ENCODE measurements around the gene EZH2. TPM values are rescaled to one million over a fixed set of nuclear protein-coding genes. Genes with fewer than 3 reads are reported as not detected.

Gene EZH2
- total RNA-seq, 2 experiments from 2014 or later = 45.5 to 72.2 TPM

DNA sequence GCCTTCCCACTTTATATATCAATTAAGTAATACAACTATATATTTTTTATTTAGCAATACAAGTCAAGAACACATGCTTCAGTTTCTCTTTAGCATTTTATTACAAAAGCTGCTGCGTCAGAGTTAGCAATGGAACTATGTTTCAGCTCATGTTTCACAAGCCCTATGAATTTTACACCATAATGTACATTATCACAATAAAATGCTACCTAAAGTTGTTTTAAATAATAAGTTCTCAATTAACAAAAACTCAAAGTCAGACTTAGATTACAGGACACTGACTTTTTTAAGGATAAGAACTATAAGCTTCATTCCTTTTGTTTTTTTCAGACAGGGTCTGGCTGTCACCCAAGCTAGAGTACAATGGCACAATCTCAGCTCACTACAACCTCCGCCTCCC lies 52.3 kb downstream of the EZH2 start:
- POLR2A ChIA-PET = interaction anchor here (0.7 to 1.8 kb wide), 3 partner anchors 8 to 23 kb away, joined by 3 to 8 read pairs (median 4); no protein-coding TSS in a partner anchor
- intact Hi-C loops (cut with micrococcal nuclease; ENCODE audit: unreplicated experiment) = no loop called here

DNA sequence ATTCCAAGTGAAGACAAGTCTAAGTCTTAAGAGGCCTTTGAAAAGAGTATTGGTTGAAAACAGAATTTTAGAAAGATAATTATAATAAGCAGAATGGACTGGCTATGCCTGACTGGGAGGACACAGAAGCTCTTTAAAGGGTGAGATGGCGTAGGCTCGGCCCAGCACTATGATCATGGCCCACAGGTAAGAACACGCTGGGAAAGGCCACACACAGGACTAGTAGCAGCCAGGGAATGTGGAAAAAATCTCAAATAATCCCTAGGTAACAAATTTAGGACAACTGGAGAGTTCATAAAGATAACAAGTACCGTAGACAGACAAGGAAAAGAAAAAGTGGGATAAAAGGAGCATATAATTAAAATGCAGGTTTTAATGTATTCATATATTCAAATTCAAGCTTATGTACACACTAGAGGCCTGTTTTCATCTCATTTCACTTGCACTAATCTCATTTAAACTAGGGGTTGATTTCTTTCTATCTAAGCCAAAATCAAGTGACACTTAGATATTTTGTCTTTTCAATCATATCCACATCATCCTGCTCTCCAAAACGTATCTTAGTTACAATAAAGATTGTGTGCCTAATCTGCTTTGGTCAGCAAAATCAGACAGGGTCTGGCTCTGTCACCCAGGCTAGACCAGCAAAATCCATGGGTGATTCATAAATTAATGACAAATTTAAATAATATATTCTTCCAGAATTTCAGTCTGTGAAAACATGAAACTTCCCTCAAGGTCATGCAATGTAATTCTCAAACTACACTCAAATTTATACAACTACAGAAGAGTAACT lies 53.0 kb downstream of the EZH2 start:
- no peaks in the 10 kb centered on the region for H3K9me2 ChIP-seq (ENCODE audit: insufficient read depth, low read length)
- no peak overlapping the region for H3K27ac ChIP-seq (ENCODE audit: low read depth, low read length, poor library complexity, severe bottlenecking)
- H3K4me2 ChIP-seq (ENCODE audit: low read length) = no peak overlapping the region
- CTCF ChIA-PET (ENCODE audit: unreplicated experiment) = no interaction called here
- H3K79me2 ChIP-seq (ENCODE audit: insufficient read depth, low read depth, low read length) = peaks cover 57% of the 10 kb centered on the region; the same call in 1 of the 2 replicates
- no peaks in the 10 kb centered on the region for H3K9me3 ChIP-seq (ENCODE audit: low read length)
- no TSS peak for BruUV-seq (replicated peaks)
- H3K4me3 ChIP-seq (ENCODE audit: low read depth, low read length, poor library complexity, severe bottlenecking) = no peak overlapping the region
- no peak for DNase-seq (ENCODE audit: low spot score)
- peaks cover 94% of the 10 kb centered on the region for H3K36me3 ChIP-seq (ENCODE audit: insufficient read depth, low read length)
- intact Hi-C loops (cut with micrococcal nuclease; ENCODE audit: unreplicated experiment) = no loop called here
- no peaks in the 10 kb centered on the region for H3K4me1 ChIP-seq (ENCODE audit: insufficient read depth, low read length, poor library complexity, severe bottlenecking)
- H4K20me1 ChIP-seq (ENCODE audit: insufficient read depth, low read length) = 0 out of 2 replicates have a peak, but pooled peaks cover 11% of the 10 kb centered on the region
- no peak overlapping the region for H2AFZ ChIP-seq (ENCODE audit: low read length)
- POLR2A ChIA-PET = no interaction called here
- TF ChIP-seq EZH2phosphoT487 (IDR thresholded peaks at IDR 0.05; ENCODE audit: borderline replicate concordance, low read depth, low read length) (no peak), CTCF (conservative IDR thresholded peaks at IDR 0.05; ENCODE audit: low read length) (no peak)

More for the DNA sequence above, 52.3 kb downstream of the EZH2 start:
- H3K79me2 ChIP-seq (ENCODE audit: insufficient read depth, low read depth, low read length) = peaks cover 61% of the 10 kb centered on the region; the same call in 1 of the 2 replicates
- TF ChIP-seq EZH2phosphoT487 (IDR thresholded peaks at IDR 0.05; ENCODE audit: borderline replicate concordance, low read depth, low read length) = no peak
- TF ChIP-seq CTCF (conservative IDR thresholded peaks at IDR 0.05; ENCODE audit: low read length) = no peak
- no peak overlapping the region for H2AFZ ChIP-seq (ENCODE audit: low read length)
- H3K36me3 ChIP-seq (ENCODE audit: insufficient read depth, low read length) = peaks cover 94% of the 10 kb centered on the region
- H3K9me2 ChIP-seq (ENCODE audit: insufficient read depth, low read length) = no peaks in the 10 kb centered on the region
- H3K27ac ChIP-seq (ENCODE audit: low read depth, low read length, poor library complexity, severe bottlenecking) = no peak overlapping the region
- H3K4me1 ChIP-seq (ENCODE audit: insufficient read depth, low read length, poor library complexity, severe bottlenecking) = no peaks in the 10 kb centered on the region
- no peak for DNase-seq (ENCODE audit: low spot score)
- H3K4me3 ChIP-seq (ENCODE audit: low read depth, low read length, poor library complexity, severe bottlenecking) = no peak overlapping the region
- BruUV-seq (replicated peaks) = no TSS peak
- no peaks in the 10 kb centered on the region for H3K9me3 ChIP-seq (ENCODE audit: low read length)
- H3K4me2 ChIP-seq (ENCODE audit: low read length) = no peak overlapping the region
- 0 out of 2 replicates have a peak, but pooled peaks cover 13% of the 10 kb centered on the region for H4K20me1 ChIP-seq (ENCODE audit: insufficient read depth, low read length)
- CTCF ChIA-PET (ENCODE audit: unreplicated experiment) = interaction anchor here (0.8 kb wide), 1 partner anchor 30 kb away, joined by 3 read pairs; no protein-coding TSS in a partner anchor

GRCh38 chr7:148828965-148829364 lies 55.1 kb downstream of the EZH2 start:
- peaks cover 38% of the 10 kb centered on the region; the same call in 1 of the 2 replicates for H3K79me2 ChIP-seq (ENCODE audit: insufficient read depth, low read depth, low read length)
- H2AFZ ChIP-seq (ENCODE audit: low read length) = no peak overlapping the region
- peaks cover 97% of the 10 kb centered on the region for H3K36me3 ChIP-seq (ENCODE audit: insufficient read depth, low read length)
- ChIA-PET CTCF (ENCODE audit: unreplicated experiment) (no interaction called here), POLR2A (no interaction called here)
- 0 out of 2 replicates have a peak, but pooled peaks cover 5% of the 10 kb centered on the region for H4K20me1 ChIP-seq (ENCODE audit: insufficient read depth, low read length)
- no peak overlapping the region for H3K27ac ChIP-seq (ENCODE audit: low read depth, low read length, poor library complexity, severe bottlenecking)
- H3K4me2 ChIP-seq (ENCODE audit: low read length) = no peak overlapping the region
- no TSS peak for BruUV-seq (replicated peaks)
- no peak for DNase-seq (ENCODE audit: low spot score)
- no peaks in the 10 kb centered on the region for H3K4me1 ChIP-seq (ENCODE audit: insufficient read depth, low read length, poor library complexity, severe bottlenecking)
- no peak for TF ChIP-seq EZH2phosphoT487 (IDR thresholded peaks at IDR 0.05; ENCODE audit: borderline replicate concordance, low read depth, low read length)
- no peak for TF ChIP-seq CTCF (conservative IDR thresholded peaks at IDR 0.05; ENCODE audit: low read length)
- no peak overlapping the region for H3K4me3 ChIP-seq (ENCODE audit: low read depth, low read length, poor library complexity, severe bottlenecking)
- H3K9me3 ChIP-seq (ENCODE audit: low read length) = no peaks in the 10 kb centered on the region
- H3K9me2 ChIP-seq (ENCODE audit: insufficient read depth, low read length) = no peaks in the 10 kb centered on the region
- intact Hi-C loops (cut with micrococcal nuclease; ENCODE audit: unreplicated experiment) = no loop called here

All from OCI-LY7 (cell line).